Esophagus squamous epithelium (tissue), 5 donors: ENCODE results near the gene ZBTB42. TPM values are rescaled to one million over a fixed set of nuclear protein-coding genes. Genes with fewer than 3 reads are reported as not detected.

Experiments
- DNase-seq: peaks from one replicate; lab custom pipeline; 2025; lab: John Stamatoyannopoulos, UW
- H3K27ac ChIP-seq, 4 donors: fragments of 200-600 bp; sonication (generic); one replicate each; pipeline ENCODE4 v1.5.1; 2016 to 2019; ENCODE audit warnings: mild to moderate bottlenecking in 1 of 4
- H3K27me3 ChIP-seq, 4 donors: fragments of 200-600 bp; sonication (generic); 1 replicate in 3 of 4; 2 replicates in 1 of 4; pipeline versions ENCODE4 v1.5.1 to v1.6.0; 2017 to 2021; ENCODE audit warnings: antibody characterized with exemption in 1 of 4
- H3K36me3 ChIP-seq, 3 donors: fragments of 200-600 bp; sonication (generic); one replicate each; pipeline ENCODE4 v1.5.1; 2016 to 2019
- H3K4me1 ChIP-seq, 3 donors: fragments of 200-600 bp; sonication (generic); one replicate each; pipeline ENCODE4 v1.5.1; 2017 to 2019
- H3K4me3 ChIP-seq, 4 donors: fragments of 200-600 bp; sonication (generic); 1 replicate in 3 of 4; 2 replicates in 1 of 4; pipeline ENCODE4 v1.5.1; 2016 to 2019; ENCODE audit warnings: mild to moderate bottlenecking in 2 of 4, moderate library complexity in 1 of 4
- H3K9me3 ChIP-seq, 3 donors: fragments of 200-600 bp; sonication (generic); one replicate each; pipeline ENCODE4 v1.5.1; 2016 to 2019
- POLR2A ChIP-seq, 4 donors: fragments of 450-650 bp; IDR thresholded peaks; one replicate each; pipeline ENCODE4 v1.6.1; 2017; ENCODE audit warnings: antibody characterized with exemption in 4 of 4, mild to moderate bottlenecking in 4 of 4, moderate library complexity in 3 of 4
- WGBS, 2 donors: methylation state at CpG; one replicate each; pipeline ENCODE4 v1.1.5; 2018; 5-methylcytosine and 5-hydroxymethylcytosine counted together
- intact Hi-C: fragments of 100-400 bp; cut with DNase I; formaldehyde crosslinking; loops from one replicate; pipeline ENCODE4 v1.15.0; 2022
- total RNA-seq, 4 donors: library from RNA; depleted of rRNA; stranded (reverse); fragments of >200 nt; gene quantifications; one replicate each; pipeline ENCODE4 v1.1.0, GENCODE V29; 2016
- TF ChIP-seq, protein P1 (sequence below), 6 experiments: fragments of 450-650 bp in 4 of 6; fragments of 200-600 bp in 2 of 6; sonication (generic) in 2 of 6; IDR thresholded peaks; one replicate each; pipeline ENCODE4 v1.5.1; 2016 to 2019; ENCODE audit warnings: antibody characterized with exemption in 6 of 6, mild to moderate bottlenecking in 4 of 6, moderate library complexity in 4 of 6
- donor health status: DM: yes; HTN: yes; CAD: no.

Gene ZBTB42
- total RNA-seq, 4 donors from 2014 or later: 4.7 to 14.2 (median 8.4) TPM

DNA sequence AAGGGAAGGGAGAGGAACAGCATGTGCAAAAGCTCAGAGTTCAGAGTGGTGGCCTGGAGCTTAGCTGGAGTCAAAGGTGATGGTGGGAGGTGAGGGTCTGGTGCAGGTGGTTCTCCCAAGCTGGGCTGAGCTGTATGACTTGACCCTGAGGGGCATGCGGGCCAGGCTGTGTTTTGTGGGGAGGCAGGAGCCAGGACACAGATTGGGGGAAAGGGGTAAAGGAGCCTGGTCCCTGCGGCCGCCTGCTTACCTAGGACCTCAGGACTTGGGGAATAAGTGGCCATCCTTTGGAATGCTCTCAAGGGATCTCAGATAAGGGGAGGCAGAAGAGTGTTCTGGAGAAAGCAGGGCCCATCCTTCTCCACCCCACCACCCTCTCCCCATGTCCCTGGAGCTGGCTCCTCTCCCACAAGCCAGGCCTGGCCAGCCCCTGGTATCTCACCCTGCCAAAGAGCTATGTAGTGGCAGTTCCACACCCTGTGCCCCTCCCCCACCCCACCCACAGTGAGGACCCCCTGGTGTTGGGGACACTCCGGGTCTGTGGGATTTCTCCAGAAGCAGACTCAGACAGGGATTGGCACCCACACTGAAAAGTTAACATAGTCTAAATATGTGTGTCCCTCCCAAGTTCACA, 44.2 kb downstream of the ZBTB42 start:
- H3K4me1 ChIP-seq: peaks cover 5 to 22% (median 17%) of the 10 kb centered on the region in 3 donors
- intact Hi-C loops: no loop called here
- TF ChIP-seq POLR2A (IDR thresholded peaks at IDR 0.05): no peak
- TF ChIP-seq, protein P1, sequence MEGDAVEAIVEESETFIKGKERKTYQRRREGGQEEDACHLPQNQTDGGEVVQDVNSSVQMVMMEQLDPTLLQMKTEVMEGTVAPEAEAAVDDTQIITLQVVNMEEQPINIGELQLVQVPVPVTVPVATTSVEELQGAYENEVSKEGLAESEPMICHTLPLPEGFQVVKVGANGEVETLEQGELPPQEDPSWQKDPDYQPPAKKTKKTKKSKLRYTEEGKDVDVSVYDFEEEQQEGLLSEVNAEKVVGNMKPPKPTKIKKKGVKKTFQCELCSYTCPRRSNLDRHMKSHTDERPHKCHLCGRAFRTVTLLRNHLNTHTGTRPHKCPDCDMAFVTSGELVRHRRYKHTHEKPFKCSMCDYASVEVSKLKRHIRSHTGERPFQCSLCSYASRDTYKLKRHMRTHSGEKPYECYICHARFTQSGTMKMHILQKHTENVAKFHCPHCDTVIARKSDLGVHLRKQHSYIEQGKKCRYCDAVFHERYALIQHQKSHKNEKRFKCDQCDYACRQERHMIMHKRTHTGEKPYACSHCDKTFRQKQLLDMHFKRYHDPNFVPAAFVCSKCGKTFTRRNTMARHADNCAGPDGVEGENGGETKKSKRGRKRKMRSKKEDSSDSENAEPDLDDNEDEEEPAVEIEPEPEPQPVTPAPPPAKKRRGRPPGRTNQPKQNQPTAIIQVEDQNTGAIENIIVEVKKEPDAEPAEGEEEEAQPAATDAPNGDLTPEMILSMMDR (IDR thresholded peaks at IDR 0.05): no peak

DNA sequence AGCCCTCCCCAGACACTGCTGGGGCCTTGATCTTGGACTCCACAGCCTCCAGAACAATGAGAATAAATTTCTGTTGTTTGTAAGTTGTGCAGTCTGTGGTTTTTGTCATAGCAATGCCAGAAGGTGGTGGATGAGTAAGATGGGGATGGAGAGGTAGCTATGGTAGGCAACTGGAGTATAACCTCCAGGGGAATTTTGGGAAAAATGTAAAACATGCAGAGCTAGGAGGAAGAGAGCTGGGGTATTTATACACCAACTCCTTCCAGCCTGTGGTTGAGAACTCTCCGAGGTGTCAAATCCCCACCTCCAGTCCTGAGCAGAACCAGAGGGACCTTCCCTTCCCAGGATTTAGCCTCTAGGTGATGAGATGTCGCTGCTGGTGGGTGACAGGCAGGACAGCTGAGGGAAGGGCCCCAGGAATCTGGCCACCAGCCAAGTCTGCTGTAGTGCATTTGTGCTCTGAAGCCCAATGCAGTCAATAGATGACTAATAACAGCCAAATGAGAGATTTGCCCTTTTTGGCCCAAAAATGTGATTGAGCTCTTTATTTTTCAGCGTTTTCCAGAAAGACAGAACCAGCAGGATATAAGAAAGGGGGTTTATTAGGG, 45.0 kb downstream of the ZBTB42 start:
- Histone ChIP-seq H3K27ac (no peak overlapping the region), H3K36me3 (no peaks in the 10 kb centered on the region), H3K27me3 (peaks cover 0 to 72% (median 6%) of the 10 kb centered on the region in 4 donors), H3K4me1 (peaks cover 5 to 22% (median 17%) of the 10 kb centered on the region in 3 donors), H3K9me3 (no peaks in the 10 kb centered on the region), H3K4me3 (no peak overlapping the region)
- 80 to 89% methylated on average over 2 to 3 of the region's 3 CpGs for WGBS, 2 donors
- DNase-seq: no peak
- no peak for TF ChIP-seq POLR2A (IDR thresholded peaks at IDR 0.05)
- intact Hi-C loops: no loop called here

More for the DNA sequence above, 44.2 kb downstream of the ZBTB42 start:
- no peaks in the 10 kb centered on the region for H3K9me3 ChIP-seq
- no peaks in the 10 kb centered on the region for H3K36me3 ChIP-seq
- H3K4me3 ChIP-seq: no peak overlapping the region
- no peak for DNase-seq
- peaks cover 0 to 70% (median 6%) of the 10 kb centered on the region in 4 donors for H3K27me3 ChIP-seq
- H3K27ac ChIP-seq: no peak overlapping the region
- WGBS, 2 donors: 90 to 92% methylated on average over 3 of the region's 4 CpGs

DNA sequence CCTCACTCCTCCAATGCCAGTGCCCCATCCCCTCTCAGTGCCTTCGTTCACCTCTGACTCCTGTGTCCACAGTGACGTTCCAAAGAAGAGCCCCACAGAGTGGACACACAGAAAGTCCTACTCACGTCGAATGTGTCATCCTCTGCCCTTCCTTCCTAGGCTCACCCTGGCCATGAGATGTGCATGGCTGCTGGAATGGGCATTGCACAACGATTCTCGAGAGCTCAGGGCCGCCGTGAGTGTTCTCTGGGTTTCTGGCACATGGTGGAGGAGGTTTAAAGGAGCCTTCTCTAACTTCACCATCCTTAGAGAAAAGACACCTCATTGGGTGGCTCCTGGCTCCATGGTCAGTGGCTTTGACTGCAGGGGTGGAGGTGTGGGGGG, 51.4 kb downstream of the ZBTB42 start:
- H3K27ac ChIP-seq: no peak overlapping the region
- TF ChIP-seq POLR2A (IDR thresholded peaks at IDR 0.05): no peak
- TF ChIP-seq, protein P1 (IDR thresholded peaks at IDR 0.05): no peak
- H3K4me3 ChIP-seq: no peak overlapping the region
- WGBS, 2 donors: 43 to 58% methylated on average over 5 to 8 of the region's 8 CpGs
- no peaks in the 10 kb centered on the region for H3K4me1 ChIP-seq
- H3K27me3 ChIP-seq: peaks cover 0 to 43% (median 0%) of the 10 kb centered on the region in 4 donors
- H3K9me3 ChIP-seq: no peaks in the 10 kb centered on the region
- H3K36me3 ChIP-seq: no peaks in the 10 kb centered on the region
- intact Hi-C loops: no loop called here
- no peak for DNase-seq

Other genes starting within 250 kb of the ZBTB42 start
- not detected for gene C14orf180, start 221.3 kb upstream of the ZBTB42 start, total RNA-seq
- not detected for gene TMEM179, start 196.3 kb upstream of the ZBTB42 start, total RNA-seq
- 10 to 100 TPM; 36.7 to 43.6 (median 37.8) TPM for gene INF2, start 111.5 kb upstream of the ZBTB42 start, total RNA-seq
- gene ADSS1, start 76.9 kb upstream of the ZBTB42 start, total RNA-seq: 10 to 100 TPM in 2 of 4 donors, 1 to 10 TPM in 2; 3.4 to 11.4 (median 8.4) TPM
- 100 to 1,000 TPM; 149 to 282 (median 201) TPM for gene SIVA1, start 48.0 kb upstream of the ZBTB42 start, total RNA-seq
- gene AKT1, start 5.4 kb upstream of the ZBTB42 start, total RNA-seq: 10 to 100 TPM; 66.6 to 93.7 (median 71.3) TPM
- gene CEP170B, start 64.2 kb downstream of the ZBTB42 start, total RNA-seq: 10 to 100 TPM; 18.2 to 41.0 (median 30.6) TPM
- gene PLD4, start 123.8 kb downstream of the ZBTB42 start, total RNA-seq: under 1 TPM; 0.18 to 0.95 (median 0.64) TPM
- gene AHNAK2, start 177.3 kb downstream of the ZBTB42 start, total RNA-seq: 100 to 1,000 TPM; 147 to 313 (median 172) TPM
- 10 to 100 TPM in 1 of 4 donors, 1 to 10 TPM in 3; 5.5 to 19.3 (median 7.3) TPM for gene CLBA1, start 184.7 kb downstream of the ZBTB42 start, total RNA-seq
- gene CDCA4, start 220.0 kb downstream of the ZBTB42 start, total RNA-seq: 10 to 100 TPM; 15.3 to 35.0 (median 23.3) TPM